Measurements from ENCODE around the gene HSPBAP1. TPM values are rescaled to one million over a fixed set of nuclear protein-coding genes. Genes with fewer than 3 reads are reported as not detected.

The HSPBAP1 gene
- total RNA-seq, 1 experiment from 2014 or later: 6.4 TPM

DNA sequence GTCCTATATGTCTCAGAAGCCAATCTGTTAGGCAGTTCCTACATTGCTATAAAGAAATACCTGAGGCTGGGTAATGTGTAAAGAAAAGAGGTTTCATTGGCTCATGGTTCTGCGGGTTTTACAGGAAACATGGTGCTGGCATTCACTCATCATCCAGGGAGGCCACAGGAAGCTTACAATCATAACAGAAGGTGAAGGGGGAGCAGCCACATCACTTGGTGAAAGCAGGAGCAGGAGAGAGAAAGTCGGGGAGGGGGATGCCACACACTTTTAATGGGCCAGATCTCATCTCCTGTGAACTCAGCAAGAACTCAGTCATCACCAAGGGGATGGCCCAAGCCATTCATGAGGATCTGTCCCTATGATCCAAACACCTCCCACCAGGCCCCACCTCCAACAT is 10.3 kb upstream of the HSPBAP1 start:
- no peak overlapping the region for H3K9ac ChIP-seq (ENCODE audit: low read length)
- no peaks in the 10 kb centered on the region for H3K27me3 ChIP-seq (ENCODE audit: low read length)
- ChIA-PET POLR2A (ENCODE audit: unreplicated experiment) (no interaction called here), CTCF (no interaction called here)
- H4K20me1 ChIP-seq (ENCODE audit: low read length): no peaks in the 10 kb centered on the region
- ATAC-seq (no peak), DNase-seq (no peak)
- H3K4me1 ChIP-seq (ENCODE audit: insufficient read depth, low read length): no peaks in the 10 kb centered on the region
- intact Hi-C loops (cut with micrococcal nuclease): no loop called here
- H3K27ac ChIP-seq (ENCODE audit: low read length): no peak overlapping the region
- H3K9me3 ChIP-seq (ENCODE audit: low read length): no peaks in the 10 kb centered on the region
- H3K4me3 ChIP-seq (ENCODE audit: low read length): no peak overlapping the region
- H3F3A ChIP-seq (ENCODE audit: low read length, unreplicated experiment): no peaks in the 10 kb centered on the region
- H3K9me2 ChIP-seq (replicated peaks; ENCODE audit: low read length): no peaks in the 10 kb centered on the region
- TF ChIP-seq CTCF (conservative IDR thresholded peaks at IDR 0.05; ENCODE audit: low read depth, low read length): no peak
- no peak for TF ChIP-seq EZH2phosphoT487 (IDR thresholded peaks at IDR 0.05; ENCODE audit: borderline replicate concordance, low read length)
- TF ChIP-seq EZH2 (IDR thresholded peaks at IDR 0.05; ENCODE audit: low read length, unreplicated experiment): no peak
- H3K4me2 ChIP-seq (ENCODE audit: low read length): no peak overlapping the region
- no peak overlapping the region for H2AFZ ChIP-seq (ENCODE audit: low read length)
- no TSS peak for BruUV-seq (replicated peaks)
- H3K79me2 ChIP-seq (ENCODE audit: low read length): no peaks in the 10 kb centered on the region
- H3K36me3 ChIP-seq (ENCODE audit: low read depth, low read length): no peaks in the 10 kb centered on the region

DNA sequence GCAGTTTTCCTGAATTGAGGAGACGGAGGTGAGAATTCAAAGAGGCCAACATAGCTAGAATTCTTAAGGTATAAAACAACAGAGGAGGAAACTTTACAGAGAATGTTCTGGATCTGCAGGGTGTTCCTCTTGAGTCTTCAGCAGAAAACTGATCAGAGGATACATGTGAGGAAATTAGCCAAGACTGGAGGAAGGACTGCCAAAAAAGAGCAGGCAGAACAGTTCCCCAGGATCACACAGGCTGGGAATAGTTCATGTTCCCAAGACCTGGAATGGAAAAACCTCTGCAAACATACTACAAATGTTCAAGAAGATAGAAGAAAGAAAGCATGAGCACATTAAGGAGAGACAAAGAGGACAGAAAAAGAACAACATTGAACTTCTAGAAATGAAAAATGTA is 8.7 kb upstream of the HSPBAP1 start:
- Histone ChIP-seq H4K20me1 (ENCODE audit: low read length) (no peaks in the 10 kb centered on the region; the same call in 1 of the 2 replicates), H3K9ac (ENCODE audit: low read length) (no peak overlapping the region), H3K4me1 (ENCODE audit: insufficient read depth, low read length) (0 out of 2 replicates have a peak, but pooled peaks cover 2% of the 10 kb centered on the region), H2AFZ (ENCODE audit: low read length) (no peak overlapping the region), H3K4me2 (ENCODE audit: low read length) (no peak overlapping the region), H3K9me3 (ENCODE audit: low read length) (no peaks in the 10 kb centered on the region), H3F3A (ENCODE audit: low read length, unreplicated experiment) (no peaks in the 10 kb centered on the region), H3K79me2 (ENCODE audit: low read length) (no peaks in the 10 kb centered on the region), H3K36me3 (ENCODE audit: low read depth, low read length) (no peaks in the 10 kb centered on the region), H3K4me3 (ENCODE audit: low read length) (no peak overlapping the region), H3K27ac (ENCODE audit: low read length) (no peak overlapping the region), H3K27me3 (ENCODE audit: low read length) (no peaks in the 10 kb centered on the region), H3K9me2 (replicated peaks; ENCODE audit: low read length) (no peaks in the 10 kb centered on the region)
- intact Hi-C loops (cut with micrococcal nuclease): no loop called here
- DNase-seq: no peak
- POLR2A ChIA-PET (ENCODE audit: unreplicated experiment): interaction anchor here (0.6 kb wide), 1 partner anchor 18 kb away, joined by 4 read pairs; no protein-coding TSS in a partner anchor
- BruUV-seq (replicated peaks): no TSS peak
- CTCF ChIA-PET: no interaction called here
- no peak for ATAC-seq
- TF ChIP-seq EZH2 (IDR thresholded peaks at IDR 0.05; ENCODE audit: low read length, unreplicated experiment) (no peak), CTCF (conservative IDR thresholded peaks at IDR 0.05; ENCODE audit: low read depth, low read length) (no peak), EZH2phosphoT487 (IDR thresholded peaks at IDR 0.05; ENCODE audit: borderline replicate concordance, low read length) (no peak)

GRCh38 chr3:122800706-122801237 is 7.1 kb upstream of the HSPBAP1 start:
- POLR2A ChIA-PET (ENCODE audit: unreplicated experiment): no interaction called here
- H3K4me2 ChIP-seq (ENCODE audit: low read length): no peak overlapping the region
- DNase-seq: no peak

More at GRCh38 chr3:122800706-122801237, 7.1 kb upstream of the HSPBAP1 start:
- Histone ChIP-seq H3K36me3 (ENCODE audit: low read depth, low read length) (no peaks in the 10 kb centered on the region), H3K79me2 (ENCODE audit: low read length) (peaks cover 12% of the 10 kb centered on the region), H3K9me3 (ENCODE audit: low read length) (no peaks in the 10 kb centered on the region), H2AFZ (ENCODE audit: low read length) (no peak overlapping the region), H3K9ac (ENCODE audit: low read length) (no peak overlapping the region), H3K9me2 (replicated peaks; ENCODE audit: low read length) (no peaks in the 10 kb centered on the region), H3F3A (ENCODE audit: low read length, unreplicated experiment) (no peaks in the 10 kb centered on the region), H4K20me1 (ENCODE audit: low read length) (no peaks in the 10 kb centered on the region; the same call in 1 of the 2 replicates), H3K4me1 (ENCODE audit: insufficient read depth, low read length) (peaks cover 16% of the 10 kb centered on the region), H3K27me3 (ENCODE audit: low read length) (no peaks in the 10 kb centered on the region), H3K27ac (ENCODE audit: low read length) (no peak overlapping the region), H3K4me3 (ENCODE audit: low read length) (no peak overlapping the region)
- CTCF ChIA-PET: no interaction called here
- intact Hi-C loops (cut with micrococcal nuclease): no loop called here
- no peak for TF ChIP-seq EZH2phosphoT487 (IDR thresholded peaks at IDR 0.05; ENCODE audit: borderline replicate concordance, low read length)
- TF ChIP-seq EZH2 (IDR thresholded peaks at IDR 0.05; ENCODE audit: low read length, unreplicated experiment): no peak
- TF ChIP-seq CTCF (conservative IDR thresholded peaks at IDR 0.05; ENCODE audit: low read depth, low read length): no peak
- no peak for ATAC-seq
- no TSS peak for BruUV-seq (replicated peaks)

All from PC-3 (cell line).